BJ (cell line): ENCODE measurements around the gene NARF. TPM values are rescaled to one million over a fixed set of nuclear protein-coding genes. Genes with fewer than 3 reads are reported as not detected.

ENCODE experiments used
- CTCF ChIA-PET: fragments of 350-600 bp; formaldehyde crosslinking; extraction: SDS; loops from one replicate; lab custom pipeline; 2021; ENCODE audit warnings: antibody characterized with exemption, inconsistent platforms; lab: Yijun Ruan, JAX
- POLR2A ChIA-PET: fragments of 300-600 bp; sonication (Branson Sonifier 250); formaldehyde crosslinking; extraction: SDS; loops from one replicate; lab custom pipeline; 2021; ENCODE audit warnings: antibody characterized with exemption; lab: Charles Lee
- DNase-seq: peaks from one replicate; pipeline ENCODE4 v3.0.0-alpha.2; 2011; ENCODE audit warnings: low read depth
- H3K27me3 ChIP-seq: 2 replicates; pipeline ENCODE4 v1.6.0; 2011; ENCODE audit warnings: low read length; ENCODE audit not compliant: control insufficient read depth, insufficient read depth
- H3K36me3 ChIP-seq: 2 replicates; pipeline ENCODE4 v1.5.1; 2011; ENCODE audit warnings: low read length; ENCODE audit not compliant: control insufficient read depth, insufficient read depth
- H3K4me3 ChIP-seq: 2 replicates; pipeline ENCODE4 v1.5.1; 2011; ENCODE audit warnings: low read depth, mild to moderate bottlenecking, control low read depth, low read length
- CTCF ChIP-seq: IDR thresholded peaks from 2 replicates; pipeline ENCODE4 v1.5.1; 2011; ENCODE audit warnings: low read depth, mild to moderate bottlenecking, control low read depth, inconsistent platforms, low read length, moderate library complexity; ENCODE audit not compliant: insufficient read depth
- polyA plus RNA-seq: library from polyadenylated mRNA; depleted of rRNA; stranded (reverse); fragments of >200 nt; gene quantifications from 2 replicates; pipeline ENCODE4 v1.2.3, GENCODE V29; 2011

The NARF gene
- polyA plus RNA-seq, 1 experiment: 68.5 TPM

- CTCF ChIA-PET: interaction anchor here (0.9 to 2.7 kb wide), 6 partner anchors 12 to 130 kb away, joined by 3 to 9 read pairs (median 3); no protein-coding TSS in a partner anchor
Observed at GRCh38 chr17:82424001-82424862, 34.3 kb upstream of the NARF start.

GRCh38 chr17:82424863-82425159 lies 33.7 kb upstream of the NARF start:
- POLR2A ChIA-PET: no interaction called here
- Histone ChIP-seq H3K4me3 (no peak overlapping the region), H3K27me3 (no peaks in the 10 kb centered on the region), H3K36me3 (peaks cover 3% of the 10 kb centered on the region; the same call in 1 of the 2 replicates)
- TF ChIP-seq CTCF: no peak
- CTCF ChIA-PET: interaction anchor here (0.9 to 2.7 kb wide), 5 partner anchors 11 to 130 kb away, joined by 3 to 9 read pairs (median 3); no protein-coding TSS in a partner anchor
- no peak for DNase-seq

More at GRCh38 chr17:82424001-82424862, 34.3 kb upstream of the NARF start:
- TF ChIP-seq CTCF: peak; percentile 73
- Histone ChIP-seq H3K4me3 (no peak overlapping the region), H3K27me3 (no peaks in the 10 kb centered on the region), H3K36me3 (peaks cover 3% of the 10 kb centered on the region; the same call in 1 of the 2 replicates)
- POLR2A ChIA-PET: no interaction called here
- no peak for DNase-seq

DNA sequence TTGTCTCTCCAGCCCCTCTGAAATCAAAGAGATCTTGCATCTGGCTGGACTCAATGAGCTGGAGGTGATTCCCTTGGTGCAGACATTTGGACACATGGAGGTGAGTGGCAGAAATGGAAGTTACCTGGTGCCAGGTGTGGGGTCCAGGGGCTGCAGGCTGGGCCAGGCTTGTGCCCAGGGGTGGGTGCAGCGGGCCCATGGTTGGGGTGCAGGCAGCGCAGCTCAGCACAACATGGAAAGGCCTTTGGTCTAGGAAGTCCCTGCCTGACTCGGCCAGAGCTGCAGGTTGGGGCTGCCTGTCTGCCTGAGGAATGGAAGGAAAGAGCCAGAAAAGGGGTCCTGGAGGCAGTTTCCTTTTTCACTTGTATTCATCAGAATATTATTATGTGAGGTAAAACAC lies 30.0 kb upstream of the NARF start:
- ChIA-PET CTCF (interaction anchor here (0.6 kb wide), 1 partner anchor 10 kb away, joined by 3 read pairs; no protein-coding TSS in a partner anchor), POLR2A (no interaction called here)
- Histone ChIP-seq H3K36me3 (no peaks in the 10 kb centered on the region; the same call in 1 of the 2 replicates), H3K27me3 (no peaks in the 10 kb centered on the region), H3K4me3 (no peak overlapping the region)
- no peak for DNase-seq
- TF ChIP-seq CTCF: no peak

- POLR2A ChIA-PET: no interaction called here
Observed at GRCh38 chr17:82429824-82430223, 28.7 kb upstream of the NARF start.

More at GRCh38 chr17:82429824-82430223, 28.7 kb upstream of the NARF start:
- CTCF ChIA-PET: interaction anchor here (0.8 kb wide), 1 partner anchor 19 kb away, joined by 4 read pairs; no protein-coding TSS in a partner anchor
- H3K27me3 ChIP-seq: no peaks in the 10 kb centered on the region
- no peak for TF ChIP-seq CTCF
- no peak overlapping the region for H3K4me3 ChIP-seq
- H3K36me3 ChIP-seq: no peaks in the 10 kb centered on the region; the same call in 1 of the 2 replicates
- no peak for DNase-seq
